ENCODE measurements around the gene NPPC.

DNA sequence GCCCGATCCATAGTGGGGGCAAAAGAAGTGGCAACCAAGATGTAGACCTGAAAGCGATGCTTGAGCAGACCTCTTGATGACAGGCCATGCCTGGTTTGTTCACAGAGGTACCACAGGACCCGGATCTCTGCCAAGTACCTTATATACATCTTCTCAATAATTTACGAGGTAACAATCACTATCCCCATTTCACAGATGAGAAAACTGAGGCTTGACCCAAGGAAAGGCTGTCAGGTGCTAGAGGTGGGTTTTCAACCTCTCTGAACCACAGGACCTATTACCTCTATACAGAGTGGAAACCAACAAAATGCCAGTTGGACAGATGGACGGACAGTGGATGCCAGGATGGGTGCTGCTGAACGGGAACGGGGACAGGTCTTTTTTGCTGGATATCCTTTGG is 21.5 kb upstream of the NPPC start:
- TF ChIP-seq ZNF70 (CRISPR knock-in tag; IDR thresholded peaks at IDR 0.05) (no peak), BACH2 (CRISPR knock-in tag; IDR thresholded peaks at IDR 0.05; ENCODE audit: borderline replicate concordance) (no peak), ZC3H10 (CRISPR knock-in tag; IDR thresholded peaks at IDR 0.05) (no peak), TCF4 (CRISPR knock-in tag; IDR thresholded peaks at IDR 0.05; ENCODE audit: borderline replicate concordance) (no peak), ZNF565 (CRISPR knock-in tag; conservative IDR thresholded peaks at IDR 0.05; ENCODE audit: low read depth) (no peak), RARB (CRISPR knock-in tag; IDR thresholded peaks at IDR 0.05) (no peak)
- TF ChIP-seq, protein P1, sequence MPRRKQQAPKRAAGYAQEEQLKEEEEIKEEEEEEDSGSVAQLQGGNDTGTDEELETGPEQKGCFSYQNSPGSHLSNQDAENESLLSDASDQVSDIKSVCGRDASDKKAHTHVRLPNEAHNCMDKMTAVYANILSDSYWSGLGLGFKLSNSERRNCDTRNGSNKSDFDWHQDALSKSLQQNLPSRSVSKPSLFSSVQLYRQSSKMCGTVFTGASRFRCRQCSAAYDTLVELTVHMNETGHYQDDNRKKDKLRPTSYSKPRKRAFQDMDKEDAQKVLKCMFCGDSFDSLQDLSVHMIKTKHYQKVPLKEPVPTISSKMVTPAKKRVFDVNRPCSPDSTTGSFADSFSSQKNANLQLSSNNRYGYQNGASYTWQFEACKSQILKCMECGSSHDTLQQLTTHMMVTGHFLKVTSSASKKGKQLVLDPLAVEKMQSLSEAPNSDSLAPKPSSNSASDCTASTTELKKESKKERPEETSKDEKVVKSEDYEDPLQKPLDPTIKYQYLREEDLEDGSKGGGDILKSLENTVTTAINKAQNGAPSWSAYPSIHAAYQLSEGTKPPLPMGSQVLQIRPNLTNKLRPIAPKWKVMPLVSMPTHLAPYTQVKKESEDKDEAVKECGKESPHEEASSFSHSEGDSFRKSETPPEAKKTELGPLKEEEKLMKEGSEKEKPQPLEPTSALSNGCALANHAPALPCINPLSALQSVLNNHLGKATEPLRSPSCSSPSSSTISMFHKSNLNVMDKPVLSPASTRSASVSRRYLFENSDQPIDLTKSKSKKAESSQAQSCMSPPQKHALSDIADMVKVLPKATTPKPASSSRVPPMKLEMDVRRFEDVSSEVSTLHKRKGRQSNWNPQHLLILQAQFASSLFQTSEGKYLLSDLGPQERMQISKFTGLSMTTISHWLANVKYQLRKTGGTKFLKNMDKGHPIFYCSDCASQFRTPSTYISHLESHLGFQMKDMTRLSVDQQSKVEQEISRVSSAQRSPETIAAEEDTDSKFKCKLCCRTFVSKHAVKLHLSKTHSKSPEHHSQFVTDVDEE (CRISPR knock-in tag; IDR thresholded peaks at IDR 0.05) = no peak

Measured in SK-N-SH treated with all-trans-retinoic acid at 6 μM for 48 hours (cell line).